SK-N-SH (cell line): ENCODE results near the gene TUT7.

Source experiments
- CTCF ChIP-seq: fragments of 200-600 bp; sonication (generic); IDR thresholded peaks from 2 replicates; pipeline ENCODE4 v1.6.1; 2017; ENCODE audit warnings: antibody characterized with exemption, mild to moderate bottlenecking, moderate library complexity
- EP300 ChIP-seq, 2 experiments: IDR thresholded peaks; 2 replicates each; pipeline versions ENCODE4 v1.4.0 to v1.6.1; 2012; ENCODE audit warnings: borderline replicate concordance in 1 of 2, low read depth in 1 of 2, low read length in 1 of 2
- PBX3 ChIP-seq: IDR thresholded peaks from 2 replicates; pipeline ENCODE4; 2012
- YY1 ChIP-seq: IDR thresholded peaks from 2 replicates; pipeline ENCODE4 v1.4.0; 2012; ENCODE audit warnings: low read depth, mild to moderate bottlenecking
- TF ChIP-seq, protein P1 (sequence below): IDR thresholded peaks from 2 replicates; pipeline ENCODE4 v1.6.1; 2012; ENCODE audit warnings: mild to moderate bottlenecking, low read depth, low read length, moderate library complexity
- TF ChIP-seq, protein P2 (sequence below): IDR thresholded peaks from 2 replicates; pipeline ENCODE4 v1.4.0; 2012; ENCODE audit warnings: low read depth

GRCh38 chr9:86368871-86369521 lies 14.8 kb upstream of the TUT7 start:
- TF ChIP-seq, protein P1, sequence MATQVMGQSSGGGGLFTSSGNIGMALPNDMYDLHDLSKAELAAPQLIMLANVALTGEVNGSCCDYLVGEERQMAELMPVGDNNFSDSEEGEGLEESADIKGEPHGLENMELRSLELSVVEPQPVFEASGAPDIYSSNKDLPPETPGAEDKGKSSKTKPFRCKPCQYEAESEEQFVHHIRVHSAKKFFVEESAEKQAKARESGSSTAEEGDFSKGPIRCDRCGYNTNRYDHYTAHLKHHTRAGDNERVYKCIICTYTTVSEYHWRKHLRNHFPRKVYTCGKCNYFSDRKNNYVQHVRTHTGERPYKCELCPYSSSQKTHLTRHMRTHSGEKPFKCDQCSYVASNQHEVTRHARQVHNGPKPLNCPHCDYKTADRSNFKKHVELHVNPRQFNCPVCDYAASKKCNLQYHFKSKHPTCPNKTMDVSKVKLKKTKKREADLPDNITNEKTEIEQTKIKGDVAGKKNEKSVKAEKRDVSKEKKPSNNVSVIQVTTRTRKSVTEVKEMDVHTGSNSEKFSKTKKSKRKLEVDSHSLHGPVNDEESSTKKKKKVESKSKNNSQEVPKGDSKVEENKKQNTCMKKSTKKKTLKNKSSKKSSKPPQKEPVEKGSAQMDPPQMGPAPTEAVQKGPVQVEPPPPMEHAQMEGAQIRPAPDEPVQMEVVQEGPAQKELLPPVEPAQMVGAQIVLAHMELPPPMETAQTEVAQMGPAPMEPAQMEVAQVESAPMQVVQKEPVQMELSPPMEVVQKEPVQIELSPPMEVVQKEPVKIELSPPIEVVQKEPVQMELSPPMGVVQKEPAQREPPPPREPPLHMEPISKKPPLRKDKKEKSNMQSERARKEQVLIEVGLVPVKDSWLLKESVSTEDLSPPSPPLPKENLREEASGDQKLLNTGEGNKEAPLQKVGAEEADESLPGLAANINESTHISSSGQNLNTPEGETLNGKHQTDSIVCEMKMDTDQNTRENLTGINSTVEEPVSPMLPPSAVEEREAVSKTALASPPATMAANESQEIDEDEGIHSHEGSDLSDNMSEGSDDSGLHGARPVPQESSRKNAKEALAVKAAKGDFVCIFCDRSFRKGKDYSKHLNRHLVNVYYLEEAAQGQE: no peak
- TF ChIP-seq, protein P2, sequence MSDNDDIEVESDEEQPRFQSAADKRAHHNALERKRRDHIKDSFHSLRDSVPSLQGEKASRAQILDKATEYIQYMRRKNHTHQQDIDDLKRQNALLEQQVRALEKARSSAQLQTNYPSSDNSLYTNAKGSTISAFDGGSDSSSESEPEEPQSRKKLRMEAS: no peak
- TF ChIP-seq CTCF: no peak
- TF ChIP-seq YY1: no peak
- TF ChIP-seq EP300 (IDR thresholded peaks at IDR 0.05; ENCODE audit: borderline replicate concordance in 1 of 2, low read depth in 1 of 2, low read length in 1 of 2): no peak
- TF ChIP-seq PBX3: no peak
